HepG2 (cell line): ENCODE measurements around the gene TMEM154. TPM values are rescaled to one million over a fixed set of nuclear protein-coding genes. Genes with fewer than 3 reads are reported as not detected.

Source experiments
- ATAC-seq: fragments of 200-7000 bp; cut with Tn5 transposase; 3 replicates; pipeline ENCODE4 v1.9.1; 2020; ENCODE audit warnings: mild to moderate bottlenecking, moderate library complexity
- BruUV-seq: library from RNA; stranded (reverse); fragments of 400-500 nt; replicated peaks from 2 replicates; lab custom pipeline; 2021; lab: Mats Ljungman, UMichigan
- CTCF ChIA-PET: fragments of 300-600 bp; formaldehyde crosslinking; extraction: SDS; loops from one replicate; lab custom pipeline; 2021; ENCODE audit warnings: low total read pairs, inconsistent platforms, low intra/inter-chr PET ratio; lab: Yijun Ruan, JAX
- POLR2A ChIA-PET: fragments of 350-600 bp; sonication (Branson Sonifier 250); formaldehyde crosslinking; loops from one replicate; lab custom pipeline; 2020; ENCODE audit warnings: antibody characterized with exemption, inconsistent platforms; lab: Yijun Ruan, JAX
- DNase-seq: peaks from one replicate; pipeline ENCODE4 v3.0.0-alpha.2; 2015; ENCODE audit warnings: low spot score
- FAIRE-seq: peaks from 3 replicates; lab custom pipeline; 2011; peaks lifted over from hg19 to GRCh38; lab: Jason Lieb, UNC
- H2AFZ ChIP-seq: one replicate; pipeline ENCODE4 v1.6.1; 2011; ENCODE audit warnings: low read length, inconsistent platforms
- H3K27ac ChIP-seq: fragments of 300-600 bp; 3 replicates; pipeline ENCODE4 v1.8.0; 2011; ENCODE audit warnings: mixed run types, mild to moderate bottlenecking, mixed read lengths, low read length, inconsistent platforms; ENCODE audit not compliant: insufficient read depth; ENCODE audit errors: extremely low read length
- H3K27me3 ChIP-seq, 2 experiments: fragments of 200-600 bp in 1 of 2; 2 replicates in 1 of 2; 3 replicates in 1 of 2; pipeline versions ENCODE4 v1.6.0 to v1.8.0; 2011; ENCODE audit warnings: low read length in 2 of 2, mild to moderate bottlenecking in 2 of 2, moderate library complexity in 2 of 2, inconsistent platforms in 1 of 2; ENCODE audit not compliant: insufficient read depth in 2 of 2, control insufficient read depth in 1 of 2
- H3K36me3 ChIP-seq, 2 experiments: fragments of 200-600 bp in 1 of 2; replicated peaks in 1 of 2; 2 replicates in 1 of 2; 3 replicates in 1 of 2; pipeline versions ENCODE4 v1.5.1 to v1.8.0; 2011; ENCODE audit warnings: low read length in 2 of 2, inconsistent platforms in 1 of 2; ENCODE audit not compliant: insufficient read depth in 2 of 2, control insufficient read depth in 1 of 2
- H3K4me1 ChIP-seq: 2 replicates; pipeline ENCODE4 v1.5.1; 2012; ENCODE audit warnings: low read length, inconsistent platforms; ENCODE audit not compliant: insufficient read depth
- H3K4me2 ChIP-seq: 2 replicates; pipeline ENCODE4 v1.6.0; 2011; ENCODE audit warnings: low read depth, low read length, inconsistent platforms
- H3K4me3 ChIP-seq, 3 experiments: fragments of 200-600 bp in 1 of 3; sonication (generic), shearing (Covaris generic) in 1 of 3; replicated peaks in 1 of 3; 2 replicates each; pipeline ENCODE4 v1.5.1; 2011 to 2016; ENCODE audit warnings: low read length in 3 of 3, inconsistent platforms in 2 of 3, low read depth in 2 of 3, mild to moderate bottlenecking in 2 of 3, control low read depth in 1 of 3, mixed read lengths in 1 of 3; ENCODE audit not compliant: insufficient read depth in 1 of 3
- H3K79me2 ChIP-seq: one replicate; pipeline ENCODE4 v1.6.1; 2011; ENCODE audit warnings: low read length, inconsistent platforms; ENCODE audit not compliant: insufficient read depth
- H3K9ac ChIP-seq: 2 replicates; pipeline ENCODE4 v1.6.0; 2011; ENCODE audit warnings: mild to moderate bottlenecking, low read depth, low read length, inconsistent platforms; ENCODE audit not compliant: insufficient read depth
- H3K9me3 ChIP-seq: 2 replicates; pipeline ENCODE4 v1.5.1; 2012; ENCODE audit warnings: mild to moderate bottlenecking, low read length
- H4K20me1 ChIP-seq: 2 replicates; pipeline ENCODE4 v1.6.0; 2011; ENCODE audit warnings: inconsistent platforms, mild to moderate bottlenecking, low read length, moderate library complexity; ENCODE audit not compliant: insufficient read depth
- CENPBD1 ChIP-seq: sonication (generic); formaldehyde crosslinking; IDR thresholded peaks from 2 replicates; pipeline ENCODE4 v1.8.0; 2022; ENCODE audit warnings: missing genetic modification reagents, low read depth, mild to moderate bottlenecking, borderline replicate concordance
- JUND ChIP-seq: sonication (generic); formaldehyde crosslinking; IDR thresholded peaks from 2 replicates; pipeline ENCODE4 v1.8.0; 2022; ENCODE audit warnings: mild to moderate bottlenecking, missing genetic modification reagents
- KAT2B ChIP-seq: fragments of 150-350 bp; IDR thresholded peaks from 2 replicates; pipeline ENCODE4 v1.6.1; 2014; ENCODE audit warnings: low read depth, low read length, borderline replicate concordance
- MLX ChIP-seq: IDR thresholded peaks from 2 replicates; pipeline ENCODE4 v1.6.1; 2016
- NFIC ChIP-seq: IDR thresholded peaks from 2 replicates; pipeline ENCODE4 v1.6.1; 2012; ENCODE audit warnings: mild to moderate bottlenecking, low read length, inconsistent platforms
- SP5 ChIP-seq: IDR thresholded peaks from 2 replicates; pipeline ENCODE4 v1.6.1; 2016; ENCODE audit warnings: low read depth, borderline replicate concordance
- U2AF2 ChIP-seq: fragments of 200-400 bp; formaldehyde crosslinking; IDR thresholded peaks from 2 replicates; pipeline ENCODE4 v1.6.1; 2017; ENCODE audit warnings: low read depth, mild to moderate bottlenecking, low read length
- ZBTB3 ChIP-seq: sonication (generic); formaldehyde crosslinking; IDR thresholded peaks from 2 replicates; pipeline ENCODE4 v1.4.0; 2020; ENCODE audit warnings: low read depth, mild to moderate bottlenecking, moderate library complexity, missing genetic modification reagents, borderline replicate concordance
- ZBTB42 ChIP-seq: sonication (generic); formaldehyde crosslinking; IDR thresholded peaks from 2 replicates; pipeline ENCODE4 v1.5.0; 2020; ENCODE audit warnings: mild to moderate bottlenecking, missing genetic modification reagents
- ZNF329 ChIP-seq: sonication (generic); formaldehyde crosslinking; IDR thresholded peaks from 2 replicates; pipeline ENCODE4 v1.9.0; 2021; ENCODE audit warnings: low read depth, mild to moderate bottlenecking, missing genetic modification reagents
- ZNF567 ChIP-seq: sonication (generic); formaldehyde crosslinking; IDR thresholded peaks from 2 replicates; pipeline ENCODE4 v1.8.1; 2023; ENCODE audit warnings: mild to moderate bottlenecking, missing genetic modification reagents, borderline replicate concordance
- ZNF616 ChIP-seq: sonication (generic); formaldehyde crosslinking; IDR thresholded peaks from 2 replicates; pipeline ENCODE4 v1.5.0; 2020; ENCODE audit warnings: low read depth, mild to moderate bottlenecking, missing genetic modification reagents
- WGBS: methylation state at CpG from one replicate; pipeline ENCODE4 v1.1.6; 2017; ENCODE audit warnings: low lambda C conversion rate; 5-methylcytosine and 5-hydroxymethylcytosine counted together
- in situ Hi-C: cut with HindIII; loops from 2 replicates; pipeline ENCODE4 v1.10.0; 2017; ENCODE audit warnings: low pct_unique_long_range_greater_than_20kb; ENCODE audit not compliant: extremely low pct_ligation_motif_present
- intact Hi-C: fragments of 100-400 bp; cut with micrococcal nuclease; formaldehyde crosslinking; loops from one replicate; pipeline ENCODE4 v1.10.0; 2022; ENCODE audit not compliant: unreplicated experiment
- polyA plus RNA-seq, 8 experiments: library from polyadenylated mRNA; depleted of rRNA in 3 of 8; stranded (reverse) in 7 of 8; unstranded in 1 of 8; fragments of >200 nt; fragmentation: Illumina TruSeq in 4 of 8; extraction: Trizol in 4 of 8; gene quantifications; 2 replicates each; pipeline versions ENCODE4 v1.2.1 to v1.2.3, GENCODE V29; 2011 to 2016; ENCODE audit warnings: low read depth in 4 of 8, missing spikeins in 1 of 8, mixed read lengths in 1 of 8; ENCODE audit not compliant: insufficient read depth in 1 of 8
- total RNA-seq, 5 experiments: library from RNA; depleted of rRNA; stranded (reverse); fragments of >200 nt; fragmentation: Illumina TruSeq; extraction: Trizol; gene quantifications; 2 replicates each; pipeline ENCODE4 v1.2.3, GENCODE V29; 2016; ENCODE audit warnings: low read depth in 1 of 5

Gene TMEM154
- total and polyA plus RNA-seq, 2 of the 13 experiments (the other 11 are each of a cell fraction or from before 2014, with no cell fraction given) = 0.03 TPM; not detected in 1

GRCh38 chr4:152708796-152709195 lies 29.0 kb upstream of the TMEM154 start:
- no peak overlapping the region for H3K9ac ChIP-seq
- no peaks in the 10 kb centered on the region for H3K79me2 ChIP-seq
- ATAC-seq (no peak), DNase-seq (no peak), FAIRE-seq (no peak)
- ChIA-PET POLR2A (no interaction called here), CTCF (no interaction called here)
- H2AFZ ChIP-seq = no peak overlapping the region
- no peak overlapping the region for H3K4me3 ChIP-seq
- H3K36me3 ChIP-seq = no peaks in the 10 kb centered on the region
- H3K27me3 ChIP-seq = no peaks in the 10 kb centered on the region; a peak in 1 of 5 replicates
- in situ Hi-C loops (no loop called here), intact Hi-C loops (no loop called here)
- H4K20me1 ChIP-seq = no peaks in the 10 kb centered on the region
- H3K4me2 ChIP-seq = no peak overlapping the region; the same call in 1 of the 2 replicates
- H3K9me3 ChIP-seq = no peaks in the 10 kb centered on the region
- BruUV-seq = no TSS peak
- H3K4me1 ChIP-seq = no peaks in the 10 kb centered on the region; the same call in 1 of the 2 replicates
- no peak overlapping the region for H3K27ac ChIP-seq
- TF ChIP-seq ZBTB3 (CRISPR knock-in tag) (no peak), U2AF2 (no peak), ZBTB42 (no peak), CENPBD1 (CRISPR knock-in tag) (no peak), ZNF329 (no peak), KAT2B (no peak), ZNF616 (CRISPR knock-in tag) (no peak), NFIC (no peak), JUND (no peak), SP5 (CRISPR knock-in tag) (no peak), MLX (CRISPR knock-in tag) (no peak), ZNF567 (no peak)
- WGBS = 12% methylated on average over 4 of the region's 4 CpGs
